ENCODE measurements around the gene TBC1D30.

Gene TBC1D30

GRCh38 chr12:64782191-64782876 is 42.1 kb upstream of the TBC1D30 start:
- TF ChIP-seq CTCF (IDR thresholded peaks at IDR 0.05; ENCODE audit: insufficient read depth, low read depth, low read length, missing control alignments): no peak
- DNase-seq (ENCODE audit: low read depth): no peak
- peak overlapping the region; percentile 56; the same call in 1 of the 2 replicates for H3K4me3 ChIP-seq (ENCODE audit: low read depth, low read length)

GRCh38 chr12:64785838-64786237 is 38.6 kb upstream of the TBC1D30 start:
- DNase-seq (ENCODE audit: low read depth): no peak
- TF ChIP-seq CTCF (IDR thresholded peaks at IDR 0.05; ENCODE audit: insufficient read depth, low read depth, low read length, missing control alignments): no peak
- H3K4me3 ChIP-seq (ENCODE audit: low read depth, low read length): no peak overlapping the region

- H3K4me3 ChIP-seq (ENCODE audit: low read depth, low read length): no peak overlapping the region
- no peak for DNase-seq (ENCODE audit: low read depth)
- TF ChIP-seq CTCF (IDR thresholded peaks at IDR 0.05; ENCODE audit: insufficient read depth, low read depth, low read length, missing control alignments): no peak
These were observed 34.3 kb upstream of the TBC1D30 start for GRCh38 chr12:64790166-64790565.

- no peak for DNase-seq (ENCODE audit: low read depth)
- no peak for TF ChIP-seq CTCF (IDR thresholded peaks at IDR 0.05; ENCODE audit: insufficient read depth, low read depth, low read length, missing control alignments)
- no peak overlapping the region for H3K4me3 ChIP-seq (ENCODE audit: low read depth, low read length)
These were observed 33.4 kb upstream of the TBC1D30 start for GRCh38 chr12:64791036-64791435.

GRCh38 chr12:64792128-64792527 is 32.3 kb upstream of the TBC1D30 start:
- TF ChIP-seq CTCF (IDR thresholded peaks at IDR 0.05; ENCODE audit: insufficient read depth, low read depth, low read length, missing control alignments): no peak
- H3K4me3 ChIP-seq (ENCODE audit: low read depth, low read length): no peak overlapping the region
- no peak for DNase-seq (ENCODE audit: low read depth)

GRCh38 chr12:64793610-64794009 is 30.8 kb upstream of the TBC1D30 start:
- no peak overlapping the region for H3K4me3 ChIP-seq (ENCODE audit: low read depth, low read length)
- no peak for TF ChIP-seq CTCF (IDR thresholded peaks at IDR 0.05; ENCODE audit: insufficient read depth, low read depth, low read length, missing control alignments)
- no peak for DNase-seq (ENCODE audit: low read depth)

- no peak overlapping the region for H3K4me3 ChIP-seq (ENCODE audit: low read depth, low read length)
- DNase-seq (ENCODE audit: low read depth): no peak
- TF ChIP-seq CTCF (IDR thresholded peaks at IDR 0.05; ENCODE audit: insufficient read depth, low read depth, low read length, missing control alignments): no peak
These were observed 30.1 kb upstream of the TBC1D30 start for GRCh38 chr12:64794305-64794704.

Measured in GM12865 (cell line).